GM21717 (cell line): Measurements from ENCODE around the gene NKD2.
"Not testable (repeated sequence)": the region's sequence is repeated elsewhere in the genome, so short reads cannot be mapped to it uniquely, and the experiment has no call there.

Experiments used
- ATAC-seq: cut with Tn5 transposase; IDR thresholded peaks from one replicate; pipeline ENCODE4 v1.9.1; 2021; ENCODE audit warnings: mild to moderate bottlenecking, moderate library complexity; ENCODE audit not compliant: unreplicated experiment

The NKD2 gene

GRCh38 chr5:1066676-1067075 is 58.1 kb downstream of the NKD2 start:
- no peak for ATAC-seq

DNA sequence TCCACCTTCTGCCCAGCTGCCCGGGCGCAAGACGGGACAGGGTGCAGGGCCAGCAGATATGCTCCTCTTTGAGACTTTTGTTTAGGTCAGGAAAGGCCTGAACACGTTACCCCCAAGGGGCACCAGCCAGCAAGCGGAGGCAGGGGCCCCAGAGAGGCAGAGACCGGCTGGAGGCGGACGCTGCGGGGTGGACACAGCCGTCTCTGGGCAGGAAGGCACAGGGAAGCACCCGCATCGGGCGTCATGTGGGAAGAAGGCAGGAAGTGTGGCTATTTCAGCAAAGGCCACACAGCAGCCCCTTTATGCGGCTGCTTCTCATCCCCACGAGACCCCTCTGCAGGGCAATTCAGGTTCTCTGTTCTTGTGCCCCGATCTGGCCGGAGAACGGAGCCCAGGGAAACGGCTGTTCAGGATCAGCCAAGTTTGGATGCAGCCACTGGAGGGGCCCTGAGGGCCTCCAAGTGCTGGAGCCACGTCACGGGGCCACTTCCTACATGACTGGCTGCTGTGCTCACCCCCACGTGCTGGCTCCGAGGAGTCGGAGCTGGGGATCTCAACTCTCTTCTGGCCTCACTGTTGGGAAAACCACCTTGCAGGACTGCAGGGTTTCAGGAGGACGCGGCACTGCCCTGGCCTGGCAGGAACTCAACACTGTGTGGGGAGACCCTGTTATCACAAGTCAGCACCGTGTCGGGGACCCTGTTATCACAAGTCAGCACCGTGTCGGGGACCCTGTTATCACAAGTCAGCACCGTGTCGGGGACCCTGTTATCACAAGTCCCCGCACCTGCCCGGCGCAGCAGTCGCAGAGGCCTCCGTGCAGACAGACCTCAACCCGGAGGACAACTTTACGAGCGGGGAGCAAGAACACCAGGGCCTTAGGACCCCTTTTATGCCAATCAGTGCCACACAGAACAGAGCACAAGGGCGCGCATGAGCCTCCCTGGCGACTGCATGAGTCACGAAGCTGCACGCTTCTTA is 58.8 kb downstream of the NKD2 start:
- no peak for ATAC-seq

- ATAC-seq, result no peak
Observed at GRCh38 chr5:1068204-1068894, 59.7 kb downstream of the NKD2 start.

GRCh38 chr5:1068895-1069719 is 60.5 kb downstream of the NKD2 start:
- no peak for ATAC-seq

GRCh38 chr5:1069720-1070088 is 61.1 kb downstream of the NKD2 start:
- no peak for ATAC-seq

- no peak for ATAC-seq
Observed at GRCh38 chr5:1073239-1074102, 64.9 kb downstream of the NKD2 start.

DNA sequence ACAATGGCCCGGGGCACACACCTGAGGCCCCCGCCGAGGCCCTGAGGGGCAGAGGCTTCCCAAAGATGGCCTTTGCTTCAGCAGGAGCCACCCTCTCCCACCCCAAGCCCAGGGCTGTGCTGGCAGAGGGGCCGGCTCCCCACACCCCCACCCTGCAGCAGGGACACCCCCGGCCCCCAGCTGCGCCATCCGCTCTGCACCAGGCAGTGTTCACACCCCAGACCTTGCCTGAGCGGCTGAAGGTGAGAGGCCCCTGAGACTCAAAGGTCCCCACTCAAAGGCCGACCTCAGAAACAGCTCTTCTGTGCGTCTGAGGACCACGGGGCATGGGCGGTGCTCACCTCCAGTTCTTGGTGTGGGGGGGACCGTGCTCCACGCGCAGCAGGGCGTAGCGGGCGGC is 65.6 kb downstream of the NKD2 start:
- ATAC-seq, result no peak

GRCh38 chr5:1074816-1075554 is 66.4 kb downstream of the NKD2 start:
- no peak for ATAC-seq

DNA sequence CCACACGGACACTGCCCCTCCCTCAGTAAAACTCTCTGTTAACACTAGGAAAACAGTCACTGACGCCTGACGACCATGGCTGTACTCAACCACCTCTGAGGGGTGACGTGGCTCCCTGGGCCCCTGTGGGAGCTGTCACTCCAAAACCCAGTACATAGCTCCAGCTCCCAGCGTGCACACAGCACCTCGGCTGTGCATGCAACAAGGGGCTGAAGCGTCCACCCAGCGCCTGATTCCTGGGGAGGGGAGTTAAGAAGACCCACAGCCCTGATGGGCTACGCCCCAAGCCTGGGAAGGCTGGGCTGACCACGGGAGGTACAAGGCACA is 66.9 kb downstream of the NKD2 start:
- no peak for ATAC-seq

DNA sequence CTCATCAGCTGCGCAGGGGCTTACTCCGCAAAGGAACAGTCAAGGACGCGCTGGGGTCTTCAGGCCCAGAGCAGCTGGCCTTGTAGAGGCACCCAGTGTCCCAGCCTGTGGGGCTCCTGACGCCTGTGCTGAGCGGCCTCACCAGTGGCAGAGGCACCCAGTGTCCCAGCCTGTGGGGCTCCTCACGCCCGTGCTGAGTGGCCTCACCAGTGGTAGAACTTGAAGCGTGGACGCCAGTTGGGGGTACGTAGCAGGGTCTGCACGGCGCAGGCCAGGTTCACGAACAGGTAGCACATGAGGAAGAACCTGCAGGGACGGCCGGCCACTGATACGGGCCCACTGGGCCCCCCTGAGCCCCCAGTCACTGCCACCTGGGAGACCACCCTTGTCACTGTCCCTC is 67.3 kb downstream of the NKD2 start:
- ATAC-seq, result no peak

DNA sequence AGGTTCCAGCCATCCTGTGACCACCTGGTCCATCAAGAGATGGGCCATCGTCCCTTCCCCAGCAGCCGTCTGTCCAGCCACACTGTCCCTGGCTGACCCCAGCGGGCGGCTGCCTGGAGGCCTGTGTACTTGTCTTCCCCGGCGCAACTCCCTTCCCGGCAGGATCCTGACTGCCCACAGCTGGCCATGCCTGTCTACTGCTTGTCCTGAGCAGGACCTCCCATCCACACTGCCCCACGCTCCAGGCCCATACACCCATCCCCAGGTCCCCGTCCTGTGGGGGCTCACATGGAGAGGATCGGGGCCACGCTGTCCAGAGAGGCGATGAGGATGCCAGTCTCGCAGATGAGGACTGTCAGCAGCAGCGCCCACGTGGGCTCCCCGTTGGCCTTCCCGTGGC is 67.8 kb downstream of the NKD2 start:
- no peak for ATAC-seq

DNA sequence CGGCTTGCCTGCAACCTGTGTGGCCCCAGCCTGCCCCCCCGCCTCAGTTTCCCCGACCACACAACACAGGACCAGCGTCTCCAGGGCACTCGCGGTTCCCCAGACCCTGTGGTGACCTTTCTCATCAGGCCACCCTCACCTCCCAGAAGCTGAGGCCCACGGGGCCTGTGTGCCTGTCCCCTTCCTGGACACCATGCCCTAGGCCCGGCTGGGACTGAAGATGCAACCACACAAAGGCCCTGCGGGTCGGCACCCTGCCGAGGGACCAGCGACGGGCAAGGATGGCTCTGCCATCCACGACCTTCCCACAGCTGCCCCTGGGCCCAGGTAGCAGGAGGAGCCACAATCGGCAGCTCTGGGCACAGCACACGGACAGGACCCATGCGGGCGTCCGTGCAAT is 68.4 kb downstream of the NKD2 start:
- no peak for ATAC-seq

- no peak for ATAC-seq
Observed at GRCh38 chr5:1077491-1078020, 69.0 kb downstream of the NKD2 start.

GRCh38 chr5:1078206-1078605 is 69.6 kb downstream of the NKD2 start:
- no peak for ATAC-seq

DNA sequence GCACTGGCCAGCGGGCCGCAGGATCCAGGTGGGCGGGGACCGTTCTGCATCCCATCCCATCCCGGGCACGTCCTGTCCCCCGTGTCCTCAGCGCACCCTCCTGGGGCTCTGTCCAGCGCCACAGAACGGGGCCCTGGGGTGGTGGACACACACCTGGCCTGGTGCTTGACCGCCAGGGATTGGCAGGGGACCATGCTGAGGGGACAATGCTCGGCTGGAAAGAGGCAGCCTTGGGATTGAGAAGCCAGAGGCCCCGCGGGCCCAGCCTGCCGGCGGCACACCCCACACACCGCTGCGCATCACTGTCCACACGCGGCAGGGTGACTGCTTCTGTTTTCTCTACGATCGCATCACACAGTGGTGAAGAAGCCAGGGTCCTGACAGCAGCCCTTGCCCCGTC is 70.2 kb downstream of the NKD2 start:
- ATAC-seq, result no peak

- ATAC-seq, result no peak
Observed at GRCh38 chr5:1079486-1079885, 70.9 kb downstream of the NKD2 start.

- ATAC-seq, result no peak
Observed at GRCh38 chr5:1079961-1080360, 71.4 kb downstream of the NKD2 start.

- no peak for ATAC-seq
Observed at GRCh38 chr5:1080432-1080831, 71.8 kb downstream of the NKD2 start.

DNA sequence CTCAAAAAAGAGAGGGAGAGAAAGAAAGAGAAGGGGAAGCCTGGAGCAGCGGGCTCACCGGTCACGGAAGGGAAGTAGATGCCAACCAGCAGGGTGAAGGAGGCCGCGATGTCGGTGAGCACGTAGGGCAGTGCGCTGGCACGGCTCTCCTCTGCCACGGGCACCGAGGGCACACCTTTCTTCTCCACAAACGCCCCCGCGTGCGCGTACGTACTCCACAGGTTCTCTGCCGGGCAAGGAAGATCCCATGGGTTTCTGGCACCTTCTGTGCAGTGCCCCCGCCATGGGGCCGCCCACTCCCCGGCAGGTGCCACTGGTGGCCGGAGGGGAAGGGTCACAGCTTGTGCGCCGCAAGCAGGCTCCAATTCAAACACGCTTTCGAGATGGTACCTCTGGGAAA is 72.9 kb downstream of the NKD2 start:
- ATAC-seq, result no peak

DNA sequence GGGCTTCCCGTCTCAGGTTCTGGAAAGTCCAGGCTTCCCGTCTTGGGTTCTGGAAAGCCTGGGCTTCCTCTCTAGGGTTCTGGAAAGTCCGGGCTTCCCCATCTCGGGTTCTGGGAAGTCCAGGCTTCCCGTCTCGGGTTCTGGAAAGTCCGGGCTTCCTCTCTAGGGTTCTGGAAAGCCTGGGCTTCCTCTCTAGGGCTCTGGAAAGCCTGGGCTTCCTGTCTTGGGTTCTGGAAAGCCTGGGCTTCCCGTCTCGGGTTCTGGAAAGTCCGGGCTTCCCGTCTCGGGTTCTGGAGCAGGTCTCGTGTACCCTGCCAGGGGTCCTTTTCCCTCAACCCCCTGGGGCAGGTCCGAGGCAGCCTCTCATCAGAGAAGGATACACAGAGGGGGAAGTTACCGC is 74.4 kb downstream of the NKD2 start:
- ATAC-seq, result not testable (repeated sequence)
